Mammary epithelial cell (primary cell): ENCODE measurements around the gene SELENOS.

Experiments used
- EZH2 ChIP-seq: IDR thresholded peaks from 2 replicates; pipeline ENCODE4 v1.6.1; 2012; ENCODE audit warnings: low read length, inconsistent platforms, borderline replicate concordance
- TF ChIP-seq, protein P1 (sequence below), 2 donors: IDR thresholded peaks in 1 of 2; conservative IDR thresholded peaks in 1 of 2; 2 replicates each; pipeline ENCODE4 v1.5.1; 2011 to 2012; ENCODE audit warnings: inconsistent platforms in 2 of 2, low read length in 2 of 2, mild to moderate bottlenecking in 2 of 2, control low read depth in 1 of 2, low read depth in 1 of 2; ENCODE audit not compliant: insufficient read depth in 1 of 2; ENCODE audit errors: extremely low read depth in 1 of 2

DNA sequence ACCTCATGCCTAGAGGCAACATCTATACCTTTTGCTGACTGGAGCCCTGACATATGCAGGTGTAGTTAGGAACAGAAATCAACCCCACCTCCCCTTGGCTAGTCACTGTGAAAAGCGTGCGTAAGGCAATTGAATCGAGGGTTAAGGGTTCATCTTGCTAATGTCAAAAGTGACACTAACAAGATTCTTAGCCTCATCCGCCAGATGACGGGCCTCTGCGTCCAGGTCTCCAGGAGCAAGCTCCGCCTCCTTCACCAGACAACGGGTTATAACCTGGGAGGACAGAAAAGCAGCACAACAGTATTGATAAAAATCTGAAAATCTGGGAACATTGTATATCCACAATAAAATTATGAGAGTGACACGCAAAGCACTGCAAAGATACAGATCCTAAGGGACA lies 4.7 kb downstream of the SELENOS start:
- TF ChIP-seq, protein P1, sequence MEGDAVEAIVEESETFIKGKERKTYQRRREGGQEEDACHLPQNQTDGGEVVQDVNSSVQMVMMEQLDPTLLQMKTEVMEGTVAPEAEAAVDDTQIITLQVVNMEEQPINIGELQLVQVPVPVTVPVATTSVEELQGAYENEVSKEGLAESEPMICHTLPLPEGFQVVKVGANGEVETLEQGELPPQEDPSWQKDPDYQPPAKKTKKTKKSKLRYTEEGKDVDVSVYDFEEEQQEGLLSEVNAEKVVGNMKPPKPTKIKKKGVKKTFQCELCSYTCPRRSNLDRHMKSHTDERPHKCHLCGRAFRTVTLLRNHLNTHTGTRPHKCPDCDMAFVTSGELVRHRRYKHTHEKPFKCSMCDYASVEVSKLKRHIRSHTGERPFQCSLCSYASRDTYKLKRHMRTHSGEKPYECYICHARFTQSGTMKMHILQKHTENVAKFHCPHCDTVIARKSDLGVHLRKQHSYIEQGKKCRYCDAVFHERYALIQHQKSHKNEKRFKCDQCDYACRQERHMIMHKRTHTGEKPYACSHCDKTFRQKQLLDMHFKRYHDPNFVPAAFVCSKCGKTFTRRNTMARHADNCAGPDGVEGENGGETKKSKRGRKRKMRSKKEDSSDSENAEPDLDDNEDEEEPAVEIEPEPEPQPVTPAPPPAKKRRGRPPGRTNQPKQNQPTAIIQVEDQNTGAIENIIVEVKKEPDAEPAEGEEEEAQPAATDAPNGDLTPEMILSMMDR (conservative IDR thresholded peaks at IDR 0.05 in 1 of 2, IDR thresholded peaks at IDR 0.05 in 1 of 2; ENCODE audit: extremely low read depth in 1 of 2, insufficient read depth in 1 of 2, low read depth in 1 of 2, low read length in 2 of 2): no peak
- TF ChIP-seq EZH2: no peak
